CD4-positive, alpha-beta T cell (primary cell): ENCODE results near the gene OLFML2B. TPM values are rescaled to one million over a fixed set of nuclear protein-coding genes. Genes with fewer than 3 reads are reported as not detected.
A peak's percentile ranks its signal among the peaks of the same experiment; 100 is the strongest.

Experiments used
- ATAC-seq: fragments of 200-7000 bp; cut with Tn5 transposase; one replicate; pipeline ENCODE4 v1.10.0; 2022; ENCODE audit warnings: mild to moderate bottlenecking; ENCODE audit not compliant: poor library complexity
- CTCF ChIA-PET: fragments of 350-600 bp; sonication (Branson Sonifier 250); formaldehyde crosslinking; loops from one replicate; lab custom pipeline; 2021; ENCODE audit warnings: antibody characterized with exemption, inconsistent platforms; lab: Charles Lee
- POLR2A ChIA-PET: fragments of 350-600 bp; sonication (Branson Sonifier 250); formaldehyde crosslinking; loops from one replicate; lab custom pipeline; 2021; ENCODE audit warnings: antibody characterized with exemption, inconsistent platforms; lab: Charles Lee
- DNase-seq, 14 experiments: peaks; one replicate each; pipeline ENCODE4 v3.0.0-alpha.2; 2013 to 2020; ENCODE audit warnings: mixed read lengths in 2 of 14
- H3K27ac ChIP-seq, 2 donors: one replicate each; pipeline versions ENCODE4 v1.5.1 to v1.7.0; 2013; ENCODE audit warnings: low read length in 2 of 2, low read depth in 1 of 2, mild to moderate bottlenecking in 1 of 2
- H3K27me3 ChIP-seq, 2 experiments: 1 replicate in 1 of 2; 2 replicates in 1 of 2; pipeline versions ENCODE4 v1.6.1 to v1.7.0; 2013; ENCODE audit warnings: low read length in 2 of 2, control low read depth in 1 of 2, mild to moderate bottlenecking in 1 of 2, moderate library complexity in 1 of 2; ENCODE audit not compliant: insufficient read depth in 2 of 2, control insufficient read depth in 1 of 2
- H3K36me3 ChIP-seq: one replicate; pipeline ENCODE4 v1.6.1; 2013; ENCODE audit warnings: low read length, control low read depth; ENCODE audit not compliant: insufficient read depth
- H3K4me1 ChIP-seq: one replicate; pipeline ENCODE4 v1.6.1; 2013; ENCODE audit warnings: low read length, control low read depth; ENCODE audit not compliant: insufficient read depth
- H3K4me3 ChIP-seq: one replicate; pipeline ENCODE4 v1.5.1; 2013; ENCODE audit warnings: mild to moderate bottlenecking, low read length, moderate library complexity
- H3K9me3 ChIP-seq, 2 experiments: 1 replicate in 1 of 2; 2 replicates in 1 of 2; pipeline versions ENCODE4 v1.6.1 to v1.7.0; 2013; ENCODE audit warnings: low read length in 2 of 2, mild to moderate bottlenecking in 2 of 2, control low read depth in 1 of 2, moderate library complexity in 1 of 2; ENCODE audit not compliant: control insufficient read depth in 1 of 2, insufficient read depth in 1 of 2
- H3K27ac Mint-ChIP-seq: one replicate; pipeline ENCODE4 v1.8.0; 2020; ENCODE audit warnings: mixed read lengths
- H3K27me3 Mint-ChIP-seq: one replicate; pipeline ENCODE4 v1.8.0; 2021; ENCODE audit warnings: mixed read lengths
- H3K36me3 Mint-ChIP-seq: one replicate; pipeline ENCODE4 v1.8.0; 2021; ENCODE audit warnings: low read depth, mixed read lengths
- H3K4me1 Mint-ChIP-seq: one replicate; pipeline ENCODE4 v1.8.0; 2021; ENCODE audit warnings: low read depth, mixed read lengths
- H3K4me3 Mint-ChIP-seq: one replicate; pipeline ENCODE4 v1.8.0; 2020; ENCODE audit warnings: mild to moderate bottlenecking, mixed read lengths
- H3K9me3 Mint-ChIP-seq: one replicate; pipeline ENCODE4 v1.8.0; 2020; ENCODE audit warnings: mixed read lengths
- intact Hi-C, 2 experiments: fragments of 100-400 bp; cut with DNase I in 1 of 2; cut with micrococcal nuclease in 1 of 2; formaldehyde crosslinking; loops; one replicate each; pipeline versions ENCODE4 v1.15.1 to v1.9.0; 2023 to 2025; cut with DNase I, micrococcal nuclease
- total RNA-seq, 174 experiments: library from RNA in 2 of 174; stranded (reverse) in 2 of 174; gene quantifications; one replicate each; pipeline ENCODE4 v1.2.3 and lab custom pipeline; 2021 to 2026
- TF ChIP-seq, protein P1 (sequence below): fragments of 200-600 bp; IDR thresholded peaks from one replicate; pipeline ENCODE4 v1.8.0; 2022; ENCODE audit warnings: antibody characterized with exemption, mild to moderate bottlenecking

Gene OLFML2B
- total RNA-seq, 2 experiments from 2014 or later, result 0.08 TPM; not detected in 1

DNA sequence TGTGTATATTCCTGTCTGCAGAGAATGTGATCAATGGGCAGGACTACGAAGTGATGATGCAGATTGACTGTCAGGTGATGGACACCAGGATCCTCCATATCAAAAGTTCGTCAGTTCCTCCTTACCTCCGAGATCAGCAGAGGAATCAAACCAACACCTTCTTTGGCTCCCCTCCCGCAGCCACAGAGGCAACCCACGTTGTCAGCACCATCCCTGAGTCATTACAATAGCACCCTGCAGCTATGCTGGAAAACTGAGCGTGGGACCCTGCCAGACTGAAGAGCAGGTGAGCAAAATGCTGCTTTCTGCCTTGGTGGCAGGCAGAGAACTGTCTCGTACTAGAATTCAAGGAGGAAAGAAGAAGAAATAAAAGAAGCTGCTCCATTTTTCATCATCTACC is 65.2 kb downstream of the OLFML2B start:
- Mint-ChIP-seq H3K4me3 (no peak overlapping the region), H3K27ac (no peak overlapping the region), H3K9me3 (no peaks in the 10 kb centered on the region), H3K36me3 (peaks cover 69% of the 10 kb centered on the region), H3K4me1 (peaks cover 57% of the 10 kb centered on the region), H3K27me3 (no peaks in the 10 kb centered on the region)
- ATAC-seq (no peak), DNase-seq (no peak)
- Histone ChIP-seq H3K27me3 (no peaks in the 10 kb centered on the region), H3K36me3 (peaks cover 10% of the 10 kb centered on the region), H3K9me3 (no peaks in the 10 kb centered on the region), H3K4me1 (peaks cover 11% of the 10 kb centered on the region), H3K27ac (no peak overlapping the region), H3K4me3 (no peak overlapping the region)
- CTCF ChIA-PET, result no interaction called here
- POLR2A ChIA-PET, result no interaction called here
- TF ChIP-seq, protein P1, sequence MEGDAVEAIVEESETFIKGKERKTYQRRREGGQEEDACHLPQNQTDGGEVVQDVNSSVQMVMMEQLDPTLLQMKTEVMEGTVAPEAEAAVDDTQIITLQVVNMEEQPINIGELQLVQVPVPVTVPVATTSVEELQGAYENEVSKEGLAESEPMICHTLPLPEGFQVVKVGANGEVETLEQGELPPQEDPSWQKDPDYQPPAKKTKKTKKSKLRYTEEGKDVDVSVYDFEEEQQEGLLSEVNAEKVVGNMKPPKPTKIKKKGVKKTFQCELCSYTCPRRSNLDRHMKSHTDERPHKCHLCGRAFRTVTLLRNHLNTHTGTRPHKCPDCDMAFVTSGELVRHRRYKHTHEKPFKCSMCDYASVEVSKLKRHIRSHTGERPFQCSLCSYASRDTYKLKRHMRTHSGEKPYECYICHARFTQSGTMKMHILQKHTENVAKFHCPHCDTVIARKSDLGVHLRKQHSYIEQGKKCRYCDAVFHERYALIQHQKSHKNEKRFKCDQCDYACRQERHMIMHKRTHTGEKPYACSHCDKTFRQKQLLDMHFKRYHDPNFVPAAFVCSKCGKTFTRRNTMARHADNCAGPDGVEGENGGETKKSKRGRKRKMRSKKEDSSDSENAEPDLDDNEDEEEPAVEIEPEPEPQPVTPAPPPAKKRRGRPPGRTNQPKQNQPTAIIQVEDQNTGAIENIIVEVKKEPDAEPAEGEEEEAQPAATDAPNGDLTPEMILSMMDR, result no peak
- intact Hi-C loops, result no loop called here

DNA sequence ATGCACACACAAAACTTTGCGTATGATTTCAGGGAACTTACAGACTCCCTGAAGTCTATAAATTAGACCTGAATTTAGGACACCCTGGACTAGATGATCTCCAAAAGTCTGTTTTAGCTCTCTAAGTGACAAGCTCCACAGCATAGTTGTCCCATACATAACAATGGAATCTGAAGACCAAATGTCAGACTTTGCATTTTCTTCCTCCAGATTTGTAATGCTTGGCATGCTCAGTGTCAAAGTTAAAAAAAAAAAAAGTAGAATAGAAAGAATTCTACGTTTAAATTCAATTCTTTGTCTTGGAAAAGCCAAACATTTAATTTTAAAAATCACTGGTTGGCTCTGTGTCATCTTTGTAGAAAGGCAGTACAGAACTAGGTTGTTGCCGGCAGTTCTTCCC is 66.7 kb downstream of the OLFML2B start:
- no peak overlapping the region for H3K27ac ChIP-seq
- H3K36me3 ChIP-seq, result peaks cover 10% of the 10 kb centered on the region
- no peaks in the 10 kb centered on the region for H3K9me3 ChIP-seq
- Mint-ChIP-seq H3K9me3 (no peaks in the 10 kb centered on the region), H3K27me3 (no peaks in the 10 kb centered on the region), H3K27ac (no peak overlapping the region), H3K4me1 (peaks cover 61% of the 10 kb centered on the region), H3K4me3 (no peak overlapping the region), H3K36me3 (peaks cover 65% of the 10 kb centered on the region)
- POLR2A ChIA-PET, result no interaction called here
- CTCF ChIA-PET, result no interaction called here
- peaks cover 13% of the 10 kb centered on the region for H3K4me1 ChIP-seq
- ATAC-seq (no peak), DNase-seq (no peak)
- intact Hi-C loops, result no loop called here
- TF ChIP-seq, protein P1, result no peak
- no peaks in the 10 kb centered on the region for H3K27me3 ChIP-seq
- no peak overlapping the region for H3K4me3 ChIP-seq

DNA sequence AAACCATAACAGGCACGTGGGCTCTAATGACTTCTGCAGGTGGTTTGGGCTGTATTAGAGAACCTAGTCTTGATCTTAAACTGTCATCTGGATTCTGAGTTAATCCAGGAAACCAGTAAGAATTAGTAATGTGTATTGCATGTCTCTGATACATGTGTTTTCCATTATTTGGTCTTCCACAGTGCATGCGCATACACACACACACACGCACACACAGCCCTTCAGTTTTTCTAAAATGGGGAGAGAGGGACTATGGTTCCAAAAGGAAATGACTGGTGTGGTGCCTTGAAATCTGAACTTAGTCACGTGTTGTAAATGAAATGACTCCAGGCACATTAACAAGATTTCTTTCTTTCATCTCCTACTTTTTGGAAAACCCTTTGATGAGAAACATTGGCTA is 67.6 kb downstream of the OLFML2B start:
- H3K27ac Mint-ChIP-seq, result peak overlapping the region; percentile 57
- Histone ChIP-seq H3K9me3 (no peaks in the 10 kb centered on the region), H3K27me3 (no peaks in the 10 kb centered on the region), H3K4me3 (no peak overlapping the region), H3K36me3 (peaks cover 10% of the 10 kb centered on the region), H3K4me1 (peaks cover 12% of the 10 kb centered on the region), H3K27ac (no peak overlapping the region)
- intact Hi-C loops, result no loop called here
- ChIA-PET POLR2A (no interaction called here), CTCF (no interaction called here)
- DNase-seq, result no peak
- TF ChIP-seq, protein P1, result no peak
- H3K27me3 Mint-ChIP-seq, result no peaks in the 10 kb centered on the region
- ATAC-seq, result no peak
- peaks cover 56% of the 10 kb centered on the region for H3K36me3 Mint-ChIP-seq
- no peaks in the 10 kb centered on the region for H3K9me3 Mint-ChIP-seq
- no peak overlapping the region for H3K4me3 Mint-ChIP-seq
- peaks cover 60% of the 10 kb centered on the region for H3K4me1 Mint-ChIP-seq
